Skin of body (tissue), 2 donors: ENCODE results near the gene PLCH1. TPM values are rescaled to one million over a fixed set of nuclear protein-coding genes. Genes with fewer than 3 reads are reported as not detected.

Source experiments
- DNase-seq: peaks from one replicate; lab custom pipeline; 2025; lab: John Stamatoyannopoulos, UW
- total RNA-seq: library from RNA; depleted of rRNA; stranded (reverse); fragments of >200 nt; gene quantifications from one replicate; pipeline ENCODE4 v1.2.3, GENCODE V29; 2014

Gene PLCH1
- total RNA-seq, 1 donor from 2014 or later: 2.0 TPM

DNA sequence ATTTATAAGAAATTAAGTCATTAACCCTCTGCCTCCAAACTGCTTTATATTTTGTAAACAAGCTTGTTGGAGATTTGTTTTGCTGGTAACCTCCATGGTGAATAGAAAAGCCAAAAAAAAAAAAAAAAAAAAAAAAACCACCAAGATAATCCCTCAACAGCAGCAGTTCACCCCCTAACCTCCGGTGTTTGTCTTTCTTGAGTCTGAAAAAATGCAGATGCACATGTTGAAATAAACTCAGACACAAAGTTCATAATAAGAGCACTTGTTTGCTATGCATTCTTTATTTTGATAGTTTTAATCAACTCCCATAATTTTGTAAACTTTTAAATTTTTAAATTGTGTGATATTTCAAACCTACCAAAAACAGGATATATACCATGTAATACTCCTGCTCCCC, 1.8 kb upstream of the PLCH1 start:
- DNase-seq: no peak

DNA sequence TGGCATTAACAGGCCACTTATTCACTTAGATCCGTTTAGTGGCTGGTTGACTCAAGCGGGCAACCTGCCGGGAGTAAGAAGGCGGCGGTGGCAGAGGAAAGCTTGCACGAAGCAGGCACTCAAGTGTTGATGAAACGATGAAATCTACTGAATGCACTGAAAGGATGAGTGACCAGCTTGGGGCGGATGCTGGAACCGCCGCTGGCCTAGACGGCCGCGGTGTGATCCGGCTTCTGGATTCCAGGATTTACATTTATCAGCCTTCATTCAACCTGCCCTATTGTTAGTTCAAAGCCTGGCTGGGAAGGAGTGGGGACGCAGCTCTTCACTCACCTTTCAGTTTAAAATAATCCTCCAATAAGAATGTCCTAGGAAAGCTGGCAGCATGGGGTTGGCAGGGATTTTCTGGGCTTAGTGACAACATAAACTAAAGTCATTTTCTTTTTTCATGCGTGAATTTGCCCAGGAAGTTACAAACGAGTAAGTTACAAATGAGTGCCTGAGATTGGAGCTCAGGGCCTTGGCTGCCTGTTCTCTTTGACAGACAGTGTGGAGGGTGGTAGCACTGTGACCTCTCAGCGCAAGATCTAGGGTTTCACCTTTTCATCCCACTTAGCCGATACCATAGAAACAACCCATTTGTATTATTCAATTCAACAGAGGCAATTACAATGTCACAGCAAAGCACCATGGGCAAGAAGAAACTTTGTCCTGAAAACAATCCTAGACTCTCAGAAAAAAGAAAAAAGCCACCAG, 1.1 kb upstream of the PLCH1 start:
- no peak for DNase-seq

DNA sequence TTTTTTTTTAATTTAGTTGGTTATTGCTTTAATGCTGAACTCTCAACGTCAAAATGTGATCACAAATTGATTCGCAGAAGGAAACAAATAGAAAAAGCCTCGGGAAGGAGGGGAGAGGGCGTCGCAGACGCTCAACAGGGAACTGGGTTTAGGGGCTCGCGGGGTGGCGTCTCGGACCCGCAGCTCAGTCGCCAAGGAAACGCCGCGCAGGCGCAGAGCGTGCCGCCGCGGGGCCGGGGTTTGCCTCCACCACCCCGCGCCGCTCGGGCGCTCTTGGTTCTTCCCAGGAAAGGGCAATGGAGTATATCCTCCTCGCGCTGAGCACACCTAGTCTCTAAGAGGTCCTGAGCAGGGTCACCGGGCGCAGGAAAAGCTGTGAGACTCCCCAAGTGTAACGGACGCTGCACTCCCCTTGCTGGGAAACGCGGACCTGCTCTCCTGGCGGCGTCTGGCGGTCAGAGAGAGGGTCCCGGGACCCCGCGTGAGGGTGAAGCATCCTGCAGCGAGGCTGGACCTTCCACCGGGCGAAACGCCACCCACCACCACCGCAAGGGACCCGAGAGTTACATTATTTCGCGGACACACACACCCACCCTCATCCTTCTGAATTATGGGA, 753 bp downstream of the PLCH1 start:
- no peak for DNase-seq

DNA sequence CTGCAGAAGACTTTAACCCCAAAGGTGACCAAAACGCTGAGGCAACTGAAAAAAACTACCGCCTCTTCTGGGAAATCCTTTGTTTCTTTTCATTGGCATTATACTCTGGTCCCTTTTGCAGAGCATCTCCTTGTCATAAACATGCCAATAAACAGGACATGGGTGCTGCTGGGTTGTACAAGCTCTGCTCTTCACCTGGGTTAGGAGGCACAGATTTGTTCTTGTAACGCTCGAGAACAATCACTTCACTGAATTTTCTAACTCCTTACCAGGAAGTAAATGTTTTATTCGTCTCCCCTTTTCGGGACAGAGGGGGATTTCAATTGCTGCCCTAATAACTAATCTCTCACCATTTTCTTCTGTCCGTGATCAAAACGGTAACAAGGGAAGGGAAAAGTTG, 1.3 kb downstream of the PLCH1 start:
- DNase-seq: no peak

DNA sequence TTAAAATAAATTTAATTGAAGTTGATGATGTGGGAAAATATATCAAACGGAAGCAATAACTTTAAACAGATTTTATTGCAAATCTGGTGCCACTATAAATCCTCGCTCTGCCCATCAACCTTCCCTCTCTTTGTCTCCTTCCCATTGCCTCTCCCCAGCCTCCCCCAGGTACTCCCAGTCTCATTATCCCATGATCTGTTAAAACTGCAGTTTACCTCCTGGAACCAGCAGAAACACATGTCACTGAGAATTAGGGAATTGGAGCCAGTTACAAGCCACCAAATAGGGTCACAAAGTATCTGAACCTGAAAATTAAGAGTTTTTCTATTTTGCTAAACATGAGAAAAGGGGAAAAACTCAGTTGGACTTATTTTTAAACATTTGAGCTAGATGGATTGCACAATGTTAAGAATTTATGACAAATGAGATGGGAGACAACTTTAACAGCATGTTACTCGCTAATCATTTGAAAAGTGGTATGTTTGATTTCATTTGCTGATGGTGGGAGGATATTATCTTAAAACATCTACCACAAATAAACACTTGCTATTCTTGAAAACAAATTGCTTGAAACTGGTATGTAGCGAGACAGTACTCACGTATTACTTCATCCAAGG, 2.4 kb downstream of the PLCH1 start:
- no peak for DNase-seq

DNA sequence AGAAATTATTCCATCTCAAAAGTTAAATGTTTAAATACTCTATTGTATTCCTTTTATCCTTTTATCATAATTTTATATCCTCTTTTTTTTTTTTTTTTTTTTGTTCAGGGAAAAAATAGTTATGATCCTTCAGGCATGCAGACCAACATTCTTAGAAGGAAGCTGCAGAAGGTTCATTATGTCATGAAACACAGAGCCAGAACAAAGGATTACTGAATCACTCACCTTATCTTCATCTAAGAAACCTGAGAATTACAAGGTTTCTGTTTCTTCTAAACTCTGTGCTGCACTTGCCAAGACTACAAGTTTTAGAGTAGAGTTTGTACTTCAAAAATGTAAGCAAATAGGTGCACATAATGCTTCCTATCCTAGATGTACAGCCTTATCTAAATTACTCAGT, 3.3 kb downstream of the PLCH1 start:
- DNase-seq: no peak

DNA sequence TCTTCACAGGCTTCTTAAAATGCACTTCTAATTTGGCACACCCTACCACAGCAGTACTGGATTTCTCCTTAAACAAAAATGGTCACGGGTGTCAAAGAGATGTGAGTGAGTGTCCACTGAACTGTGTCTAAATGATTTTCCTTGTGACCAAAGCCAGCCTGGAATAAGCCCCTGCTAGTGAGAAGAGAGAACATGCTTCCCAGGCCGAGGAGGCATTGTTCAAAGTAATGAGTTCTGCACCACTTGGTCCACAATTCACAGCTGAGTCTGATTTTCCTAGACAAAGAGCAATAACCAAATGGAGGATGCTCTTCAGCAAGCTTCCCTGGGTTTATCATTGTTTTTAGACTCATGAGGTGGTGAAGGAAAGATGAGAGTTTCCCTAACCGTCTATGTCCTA, 3.8 kb downstream of the PLCH1 start:
- no peak for DNase-seq

DNA sequence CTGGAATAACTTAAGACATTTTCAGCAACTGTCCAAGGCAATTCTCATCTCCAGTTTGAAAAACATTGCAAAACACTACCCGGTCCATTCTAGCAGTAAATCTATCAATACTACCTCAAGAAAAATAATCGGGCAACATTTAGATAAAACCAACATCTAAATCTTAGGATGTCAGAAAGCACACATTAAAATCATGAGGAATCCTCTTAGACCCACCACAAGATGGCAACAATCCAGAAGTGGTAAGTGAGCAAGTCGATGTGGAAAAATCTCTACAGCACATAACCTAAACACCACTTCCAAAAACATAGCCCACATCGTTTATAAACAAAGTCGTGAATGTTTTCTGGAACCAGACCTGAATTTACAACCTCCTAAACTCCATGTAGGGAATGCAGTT, 5.7 kb downstream of the PLCH1 start:
- no peak for DNase-seq

DNA sequence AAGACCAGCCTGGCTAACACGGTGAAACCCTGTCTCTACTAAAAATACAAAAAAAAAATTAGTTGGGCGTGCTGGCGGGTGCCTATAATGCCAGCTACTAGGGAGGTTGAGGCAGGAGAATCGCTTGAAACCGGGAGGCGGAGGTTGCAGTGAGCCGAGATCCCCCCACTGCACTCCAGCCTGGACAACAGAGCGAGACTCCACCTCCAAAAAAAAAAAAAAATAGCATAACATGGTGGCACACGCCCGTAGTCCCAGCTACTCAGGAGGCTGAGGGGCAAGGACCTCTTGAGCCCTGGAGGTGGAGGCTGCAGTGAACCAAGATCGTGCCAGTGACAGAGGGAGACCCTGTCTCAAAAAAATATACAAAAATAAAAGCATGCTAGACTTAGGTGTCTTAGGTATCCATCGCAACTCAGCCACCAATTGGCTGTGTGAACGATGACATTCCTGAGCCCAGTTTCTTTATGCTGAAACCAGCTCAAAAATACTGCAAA, 6.2 kb downstream of the PLCH1 start:
- no peak for DNase-seq

DNA sequence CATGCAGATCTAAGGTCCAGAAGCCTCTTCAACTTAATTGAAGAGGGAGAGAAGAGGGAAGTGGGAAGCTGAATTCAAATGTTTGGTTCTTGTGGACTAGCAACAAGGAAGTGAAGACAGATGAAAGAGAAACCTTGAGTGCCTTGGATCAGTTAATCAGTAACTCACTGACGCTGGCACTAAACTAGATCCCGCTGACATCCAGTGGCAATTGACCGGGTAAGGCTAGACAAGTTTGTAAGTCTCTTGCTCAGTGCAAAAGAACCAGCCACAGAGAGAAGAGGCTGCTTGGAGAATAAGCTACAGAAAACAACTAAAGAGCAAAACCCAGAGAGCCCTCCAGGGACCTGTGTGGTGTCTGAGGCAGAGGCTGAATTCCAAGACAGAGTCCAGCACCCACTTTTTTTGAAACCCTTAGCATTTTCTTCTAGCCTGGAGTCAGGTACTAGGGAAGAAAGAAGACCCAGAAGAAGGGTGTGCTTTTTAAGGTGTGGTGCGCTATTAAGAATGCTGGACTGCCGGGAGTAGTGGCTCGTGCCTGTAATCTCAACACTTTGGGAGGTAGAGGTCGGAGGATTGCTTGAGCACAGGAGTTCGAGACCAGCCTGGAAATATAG, 6.9 kb downstream of the PLCH1 start:
- no peak for DNase-seq

DNA sequence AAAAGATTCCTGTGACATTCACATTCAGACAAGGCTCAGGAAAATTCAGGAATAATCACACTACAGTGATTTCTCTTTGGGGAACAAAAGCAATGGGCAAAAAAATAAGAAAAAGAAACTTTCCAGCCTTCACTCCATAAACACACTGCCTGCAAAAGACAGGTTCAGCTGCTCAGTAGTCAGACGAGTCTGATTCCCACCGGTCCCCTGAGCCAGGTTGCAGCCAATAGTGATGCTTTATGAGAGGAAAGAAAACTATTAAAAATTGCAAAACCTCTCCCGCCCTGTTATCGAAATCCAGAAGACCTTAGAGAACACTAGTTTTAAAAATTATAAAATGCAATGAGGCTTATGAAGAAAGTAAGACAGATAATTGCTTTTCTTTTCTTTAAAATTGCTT, 8.5 kb downstream of the PLCH1 start:
- no peak for DNase-seq

DNA sequence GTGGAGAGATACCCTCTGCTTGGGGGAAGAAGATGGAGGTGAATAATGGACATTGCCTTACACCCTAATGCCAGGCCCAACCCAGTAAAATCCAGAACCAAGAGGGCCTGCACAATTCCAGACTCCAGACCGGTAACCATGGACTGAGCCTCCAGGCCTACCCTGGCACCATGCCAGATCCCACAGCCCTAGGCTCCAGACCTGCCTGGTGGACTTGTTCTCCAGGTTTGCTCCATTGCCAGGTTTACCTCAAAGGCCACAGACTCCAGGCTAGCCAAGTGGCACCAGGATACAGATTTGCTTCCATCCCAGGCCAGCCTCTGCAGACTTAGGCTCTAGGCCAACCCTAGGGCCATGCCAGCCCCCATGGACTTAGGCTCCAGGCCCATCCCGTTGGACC, 14.0 kb downstream of the PLCH1 start:
- DNase-seq: no peak

DNA sequence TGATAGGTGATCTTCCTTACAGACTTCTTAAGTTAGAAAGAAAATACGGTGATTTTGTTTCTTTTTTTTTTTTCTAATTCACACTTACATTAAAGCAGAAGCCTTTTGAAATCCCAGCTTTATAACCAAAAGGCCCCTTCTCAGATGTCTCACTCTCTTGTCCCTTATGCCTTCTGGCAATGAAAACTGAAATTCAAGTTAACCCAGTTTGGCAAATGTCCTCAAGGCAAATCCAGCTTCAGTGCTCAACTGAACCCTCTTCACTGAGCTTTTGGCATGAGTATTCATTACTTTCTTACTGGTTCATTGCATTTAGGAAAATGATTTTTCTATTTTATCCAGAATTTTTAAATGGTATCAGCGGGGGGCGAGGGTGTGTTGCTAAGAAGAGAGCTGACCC, 17.0 kb downstream of the PLCH1 start:
- no peak for DNase-seq

DNA sequence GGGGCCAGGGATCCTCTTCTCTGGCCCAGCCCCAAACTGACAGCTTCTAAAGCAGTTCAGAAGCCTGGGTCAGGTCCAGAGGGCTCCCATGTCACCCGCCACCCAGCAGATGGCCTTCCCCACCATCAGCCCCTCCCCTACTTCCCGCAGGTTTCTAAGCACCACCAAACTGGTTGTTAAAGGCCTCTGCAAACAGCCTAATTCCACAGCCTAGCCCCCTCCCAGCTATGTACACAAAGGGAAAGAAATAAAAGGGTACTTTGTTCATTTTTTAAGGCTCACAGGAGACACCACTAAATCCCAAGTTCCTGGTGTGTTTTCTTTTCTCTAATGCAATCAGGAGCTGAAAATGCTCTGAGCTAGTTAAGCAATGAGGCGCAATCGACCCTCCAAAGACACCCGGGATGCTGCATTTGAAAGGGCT, 30.6 kb downstream of the PLCH1 start:
- DNase-seq: no peak

DNA sequence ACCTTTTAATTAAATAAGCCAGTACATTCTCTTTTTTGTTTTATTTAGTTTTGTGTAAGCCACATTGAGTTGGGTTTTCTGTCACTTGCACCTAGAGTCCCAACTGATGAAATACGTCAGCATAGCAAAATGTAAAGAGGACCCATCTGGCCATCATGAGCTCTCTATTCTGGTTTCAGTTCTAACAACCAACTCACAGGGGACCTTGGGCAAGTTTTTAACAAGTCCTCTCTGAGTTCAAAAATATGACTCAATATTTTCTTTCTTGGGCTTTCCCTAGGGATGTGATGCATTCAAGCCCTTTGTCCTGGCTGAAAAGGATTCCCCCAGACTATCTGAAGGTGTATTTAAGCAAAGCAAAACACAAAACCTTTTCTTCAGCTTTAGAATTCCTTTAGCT, 32.9 kb downstream of the PLCH1 start:
- no peak for DNase-seq

DNA sequence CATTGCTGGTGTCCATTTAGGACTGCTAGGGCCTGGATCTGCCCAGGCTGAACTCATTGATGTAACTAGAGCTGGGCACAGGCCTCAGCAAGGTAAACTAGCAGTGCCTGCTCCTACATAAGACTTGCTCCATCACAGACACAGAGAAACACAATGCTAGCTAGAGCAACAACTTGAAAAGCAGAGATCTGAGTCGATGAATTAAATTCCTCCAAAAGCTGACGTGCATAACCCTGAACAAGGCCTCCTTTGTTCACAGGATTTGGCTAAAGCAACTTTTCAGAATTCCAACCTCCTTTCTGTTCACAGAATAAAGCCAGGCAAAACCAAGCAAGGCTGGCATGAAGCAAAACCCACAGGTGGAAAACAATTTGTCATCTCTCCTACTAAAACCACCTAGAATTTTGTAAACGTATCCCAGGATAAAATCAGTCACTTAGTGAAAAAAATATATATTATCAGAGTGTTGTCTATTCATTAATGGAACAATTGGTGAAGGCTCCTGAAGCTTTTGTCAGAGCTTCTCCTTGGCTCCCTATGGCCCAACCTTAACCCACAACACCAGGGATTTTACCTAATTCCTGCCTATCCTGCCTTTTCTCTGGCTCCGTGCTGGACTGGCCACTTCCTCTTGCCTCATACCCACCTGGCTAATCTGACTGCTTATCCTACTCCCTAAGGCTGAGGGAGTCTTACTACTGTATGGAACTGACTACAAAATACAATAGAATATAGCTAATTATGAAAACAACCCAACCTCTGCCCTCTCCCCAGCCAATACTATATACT, 39.9 kb downstream of the PLCH1 start:
- DNase-seq: peak; percentile 2

DNA sequence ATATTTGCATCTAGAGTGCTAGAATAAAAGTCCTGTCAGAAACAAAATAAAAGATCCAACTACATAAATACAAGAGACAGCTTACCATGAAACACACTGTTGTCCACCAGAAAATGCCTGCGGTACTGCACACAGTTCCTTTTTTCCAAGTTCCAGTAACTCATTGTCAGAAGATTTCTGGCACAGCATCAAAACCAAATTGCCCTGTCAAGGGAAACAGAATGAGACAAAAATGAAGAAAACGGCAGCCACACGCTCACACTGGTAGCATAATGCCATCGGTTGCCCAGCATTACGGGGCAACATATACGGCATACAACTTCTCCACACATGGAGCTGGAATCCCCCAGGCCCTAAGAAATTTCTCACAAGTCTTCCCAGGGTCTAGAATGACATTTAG, 40.8 kb downstream of the PLCH1 start:
- no peak for DNase-seq

DNA sequence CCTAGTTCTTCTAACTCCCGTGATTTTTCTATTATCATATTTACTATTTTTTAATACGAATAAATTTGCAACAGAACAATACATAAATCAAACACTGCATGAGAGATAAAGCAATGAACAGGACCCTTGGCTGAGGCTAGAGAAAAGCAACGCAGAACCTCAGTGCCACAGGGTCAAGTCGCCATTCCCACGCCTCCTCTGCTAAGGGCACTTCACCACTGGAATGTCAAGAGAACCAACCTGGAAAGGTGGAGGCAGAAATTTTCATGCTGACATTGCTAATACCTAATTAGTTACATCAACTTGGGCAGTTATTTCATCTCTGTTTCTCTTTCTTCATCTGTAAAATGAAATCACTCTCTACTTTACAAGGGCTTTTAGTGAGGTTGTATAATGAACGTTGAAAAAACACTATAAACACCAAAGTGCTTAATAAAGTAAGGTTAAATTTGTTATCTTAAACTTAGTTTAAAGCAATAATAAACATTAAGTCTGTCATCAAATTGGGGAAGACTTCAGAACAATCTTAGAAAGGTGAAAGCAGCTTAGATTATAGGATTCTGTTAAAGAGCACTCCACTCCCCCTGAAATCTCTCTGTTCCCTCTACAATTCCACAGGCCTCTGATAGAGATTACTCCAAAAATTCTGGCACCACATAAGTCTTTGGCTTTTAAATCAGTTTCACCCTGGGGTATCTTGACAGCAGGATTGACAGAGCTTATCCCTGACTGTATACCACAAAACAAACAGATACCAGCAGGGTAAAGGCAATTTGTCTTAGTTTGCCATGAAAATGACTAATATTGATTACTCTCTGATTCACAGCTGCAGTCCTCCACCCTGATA, 41.9 kb downstream of the PLCH1 start:
- no peak for DNase-seq

DNA sequence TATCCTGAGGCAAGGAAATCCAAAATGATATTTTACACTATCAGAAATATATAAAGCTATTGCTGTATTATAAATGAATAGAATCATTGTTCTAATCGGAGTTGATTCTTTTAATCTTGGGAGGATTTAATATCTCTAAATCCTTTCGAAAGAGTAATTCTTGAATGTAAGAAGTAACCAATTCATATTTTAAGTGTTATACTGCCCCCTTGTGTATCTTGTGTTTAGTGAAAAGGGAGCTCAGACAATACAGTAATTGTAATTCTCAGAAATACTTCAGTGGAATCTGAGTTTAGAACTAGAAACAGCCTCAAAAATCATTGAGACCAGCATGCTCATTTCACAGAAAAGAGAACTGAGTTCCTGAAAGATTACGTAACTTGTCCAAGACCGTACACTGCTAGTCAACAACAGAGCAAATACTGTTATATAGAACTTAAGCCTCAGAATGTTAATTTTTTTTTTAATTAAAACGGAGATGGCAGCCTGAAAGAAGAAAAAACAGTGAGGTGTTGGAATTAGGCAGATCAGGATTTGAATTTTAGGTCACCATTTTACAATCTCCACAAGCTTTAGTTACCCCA, 42.9 kb downstream of the PLCH1 start:
- peak; percentile 48 for DNase-seq

DNA sequence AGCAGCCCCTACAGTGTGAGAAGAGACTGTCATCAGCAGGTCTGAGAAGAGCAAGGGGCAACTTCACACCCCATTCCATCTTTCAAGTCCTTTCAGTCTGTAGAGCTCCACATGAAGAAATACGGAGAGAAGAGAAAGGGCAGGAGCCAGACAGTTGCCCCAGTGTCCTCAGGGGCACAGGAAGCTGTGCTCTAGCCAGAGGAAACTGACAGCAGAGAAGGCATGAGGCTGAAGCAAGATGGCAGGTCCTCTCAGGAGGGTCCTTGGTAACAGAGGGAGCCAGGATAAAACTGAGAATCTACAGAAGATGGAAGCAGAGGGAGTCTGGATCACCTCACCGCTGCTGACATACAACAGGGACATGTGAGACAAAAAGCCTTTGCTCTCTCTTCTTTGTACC, 47.3 kb downstream of the PLCH1 start:
- DNase-seq: no peak
